IMR-90 (cell line): ENCODE results near the gene PPFIBP2. TPM values are rescaled to one million over a fixed set of nuclear protein-coding genes. Genes with fewer than 3 reads are reported as not detected.

Source experiments
- ATAC-seq: fragments of 200-7000 bp; cut with Tn5 transposase; 2 replicates; pipeline ENCODE4 v1.9.1; 2020; ENCODE audit warnings: low read depth, mild to moderate bottlenecking, moderate library complexity
- BruUV-seq: library from RNA; stranded (reverse); fragments of 400-500 nt; replicated peaks from 2 replicates; lab custom pipeline; 2021; lab: Mats Ljungman, UMichigan
- CTCF ChIA-PET: fragments of 300-600 bp; formaldehyde crosslinking; extraction: SDS; loops from one replicate; lab custom pipeline; 2021; ENCODE audit warnings: antibody characterized with exemption; lab: Yijun Ruan, JAX
- POLR2A ChIA-PET: fragments of 300-600 bp; sonication (Branson Sonifier 250); formaldehyde crosslinking; loops from one replicate; lab custom pipeline; 2022; ENCODE audit warnings: antibody characterized with exemption; ENCODE audit not compliant: unreplicated experiment; lab: Charles Lee
- DNase-seq: peaks from one replicate; pipeline ENCODE4 v3.0.0; 2013
- H2AFZ ChIP-seq: replicated peaks from 2 replicates; pipeline ENCODE3; 2013; ENCODE audit warnings: low read length, mild to moderate bottlenecking; ENCODE audit not compliant: poor library complexity
- H2AK5ac ChIP-seq: 2 replicates; pipeline ENCODE4 v1.6.1; 2013; ENCODE audit warnings: low read depth, low read length, inconsistent platforms
- H2AK9ac ChIP-seq: replicated peaks from 2 replicates; pipeline ENCODE3; 2013; ENCODE audit warnings: mild to moderate bottlenecking, low read depth, low read length, moderate library complexity; ENCODE audit not compliant: poor library complexity
- H2BK120ac ChIP-seq: 2 replicates; pipeline ENCODE4 v1.6.1; 2013; ENCODE audit warnings: low read depth, low read length, inconsistent platforms
- H2BK15ac ChIP-seq: 3 replicates; pipeline ENCODE4 v1.6.1; 2013; ENCODE audit warnings: low read depth, low read length, inconsistent platforms
- H2BK20ac ChIP-seq: 2 replicates; pipeline ENCODE4 v1.6.1; 2013; ENCODE audit warnings: low read depth, mild to moderate bottlenecking, inconsistent platforms, low read length, moderate library complexity
- H2BK5ac ChIP-seq: 2 replicates; pipeline ENCODE4 v1.6.1; 2013; ENCODE audit warnings: mild to moderate bottlenecking, low read depth, low read length, inconsistent platforms; ENCODE audit not compliant: poor library complexity, severe bottlenecking
- H3K14ac ChIP-seq: replicated peaks from 2 replicates; pipeline ENCODE4 v1.6.1; 2013; ENCODE audit warnings: low read depth, low read length, inconsistent platforms
- H3K18ac ChIP-seq: 2 replicates; pipeline ENCODE4 v1.6.1; 2013; ENCODE audit warnings: low read depth, low read length, control low read depth
- H3K23ac ChIP-seq: 2 replicates; pipeline ENCODE4 v1.6.1; 2013; ENCODE audit warnings: low read depth, low read length, inconsistent platforms
- H3K27ac ChIP-seq: 2 replicates; pipeline ENCODE4 v1.5.1; 2013; ENCODE audit warnings: mild to moderate bottlenecking, control low read depth, low read length; ENCODE audit not compliant: insufficient read depth
- H3K27me3 ChIP-seq: 2 replicates; pipeline ENCODE4 v1.6.1; 2013; ENCODE audit warnings: low read length; ENCODE audit not compliant: control insufficient read depth, insufficient read depth
- H3K36me3 ChIP-seq: 2 replicates; pipeline ENCODE4 v1.6.1; 2013; ENCODE audit warnings: low read length, mixed read lengths; ENCODE audit not compliant: control insufficient read depth, insufficient read depth
- H3K4ac ChIP-seq: 2 replicates; pipeline ENCODE4 v1.6.1; 2013; ENCODE audit warnings: low read depth, low read length, inconsistent platforms
- H3K4me1 ChIP-seq: 2 replicates; pipeline ENCODE4 v1.6.1; 2013; ENCODE audit warnings: low read length, mixed read lengths; ENCODE audit not compliant: control insufficient read depth, insufficient read depth
- H3K4me2 ChIP-seq: 2 replicates; pipeline ENCODE4 v1.6.1; 2013; ENCODE audit warnings: low read depth, mild to moderate bottlenecking, control low read depth, low read length, moderate library complexity
- H3K4me3 ChIP-seq: 2 replicates; pipeline ENCODE4 v1.5.1; 2013; ENCODE audit warnings: low read depth, mild to moderate bottlenecking, control low read depth, low read length, moderate library complexity; ENCODE audit not compliant: insufficient read depth
- H3K56ac ChIP-seq: 2 replicates; pipeline ENCODE4 v1.6.1; 2013; ENCODE audit warnings: low read length, inconsistent platforms; ENCODE audit not compliant: insufficient read depth; ENCODE audit errors: extremely low read depth
- H3K79me1 ChIP-seq, 2 experiments: 2 replicates each; pipeline ENCODE4 v1.6.1; 2013; ENCODE audit warnings: low read length in 2 of 2, inconsistent platforms in 1 of 2, low read depth in 1 of 2
- H3K9ac ChIP-seq: 2 replicates; pipeline ENCODE4 v1.6.1; 2013; ENCODE audit warnings: low read depth, low read length, control low read depth
- H3K9me1 ChIP-seq: 2 replicates; pipeline ENCODE4 v1.6.1; 2013; ENCODE audit warnings: low read length, inconsistent platforms; ENCODE audit not compliant: insufficient read depth
- H3K9me3 ChIP-seq: 2 replicates; pipeline ENCODE4 v1.6.1; 2013; ENCODE audit warnings: low read length; ENCODE audit not compliant: control insufficient read depth, insufficient read depth
- H4K20me1 ChIP-seq: 2 replicates; pipeline ENCODE4 v1.6.1; 2013; ENCODE audit warnings: low read length, inconsistent platforms; ENCODE audit not compliant: insufficient read depth
- H4K5ac ChIP-seq: 2 replicates; pipeline ENCODE4 v1.6.1; 2013; ENCODE audit warnings: mild to moderate bottlenecking, low read depth, low read length, control low read depth
- H4K8ac ChIP-seq, 2 experiments: 2 replicates each; pipeline ENCODE4 v1.6.1; 2013; ENCODE audit warnings: low read depth in 2 of 2, low read length in 2 of 2, control low read depth in 1 of 2, inconsistent platforms in 1 of 2
- H4K91ac ChIP-seq: 2 replicates; pipeline ENCODE4 v1.6.1; 2013; ENCODE audit warnings: low read depth, low read length, inconsistent platforms; ENCODE audit not compliant: insufficient read depth
- CHD1 ChIP-seq: IDR thresholded peaks from 2 replicates; pipeline ENCODE4 v1.6.1; 2012; ENCODE audit warnings: low read depth, low read length, improper control_type of control experiment
- MAFK ChIP-seq: IDR thresholded peaks from 2 replicates; pipeline ENCODE4 v1.6.1; 2012; ENCODE audit warnings: low read depth, low read length, improper control_type of control experiment
- MAZ ChIP-seq: IDR thresholded peaks from 2 replicates; pipeline ENCODE4 v1.6.1; 2012; ENCODE audit warnings: low read depth, mild to moderate bottlenecking, low read length, improper control_type of control experiment, moderate library complexity, borderline replicate concordance
- MXI1 ChIP-seq: IDR thresholded peaks from 2 replicates; pipeline ENCODE4 v1.6.1; 2012; ENCODE audit warnings: low read depth, mild to moderate bottlenecking, low read length, moderate library complexity, borderline replicate concordance
- NFE2L2 ChIP-seq: fragments of 150-350 bp; IDR thresholded peaks from 2 replicates; pipeline ENCODE4 v1.6.1; 2016; ENCODE audit warnings: low read depth, mild to moderate bottlenecking, low read length
- SMC3 ChIP-seq: fragments of 150-350 bp; IDR thresholded peaks from 2 replicates; pipeline ENCODE4 v1.6.1; 2016; ENCODE audit warnings: low read depth, mild to moderate bottlenecking, antibody characterized with exemption, low read length, moderate library complexity
- WGBS, 2 experiments: methylation state at CpG; one replicate each; pipeline versions ENCODE4 v1.1.5 to v1.1.7; 2013; ENCODE audit warnings: missing lambda C conversion rate in 2 of 2; ENCODE audit not compliant: insufficient read length in 1 of 2; ENCODE audit errors: extremely low coverage in 2 of 2; 5-methylcytosine and 5-hydroxymethylcytosine counted together
- dilution Hi-C: fragments of 300-500 bp; cut with HindIII; formaldehyde crosslinking; loops from one replicate; pipeline ENCODE4 v1.14.3; 2018; ENCODE audit warnings: low sequenced_read_pairs; ENCODE audit not compliant: unreplicated experiment
- in situ Hi-C: fragments of 300-500 bp; cut with MboI; formaldehyde crosslinking; loops from 3 replicates; pipeline ENCODE4 v1.14.3; 2019; ENCODE audit warnings: low sequenced_read_pairs, inconsistent platforms, mixed read lengths
- intact Hi-C: fragments of 100-400 bp; cut with micrococcal nuclease; formaldehyde crosslinking; loops from 2 replicates; pipeline ENCODE4 v1.10.0; 2022
- polyA plus RNA-seq, 3 experiments: library from polyadenylated mRNA; depleted of rRNA; stranded (reverse); fragments of >200 nt; gene quantifications; 2 replicates each; pipeline ENCODE4 v1.2.3, GENCODE V29; 2012; ENCODE audit warnings: low replicate concordance in 1 of 3
- total RNA-seq: library from RNA; depleted of rRNA; stranded (reverse); fragments of >200 nt; gene quantifications from 2 replicates; pipeline ENCODE4 v1.2.3, GENCODE V29; 2012
- TF ChIP-seq, protein P1 (sequence below): fragments of 150-350 bp; IDR thresholded peaks from 2 replicates; pipeline ENCODE4 v1.6.1; 2017; ENCODE audit warnings: mild to moderate bottlenecking, antibody characterized with exemption, low read length, low read depth

PPFIBP2 gene
- total and polyA plus RNA-seq, 2 of the 4 experiments (the other 2 are of a cell fraction): 6.0 to 11.8 TPM

DNA sequence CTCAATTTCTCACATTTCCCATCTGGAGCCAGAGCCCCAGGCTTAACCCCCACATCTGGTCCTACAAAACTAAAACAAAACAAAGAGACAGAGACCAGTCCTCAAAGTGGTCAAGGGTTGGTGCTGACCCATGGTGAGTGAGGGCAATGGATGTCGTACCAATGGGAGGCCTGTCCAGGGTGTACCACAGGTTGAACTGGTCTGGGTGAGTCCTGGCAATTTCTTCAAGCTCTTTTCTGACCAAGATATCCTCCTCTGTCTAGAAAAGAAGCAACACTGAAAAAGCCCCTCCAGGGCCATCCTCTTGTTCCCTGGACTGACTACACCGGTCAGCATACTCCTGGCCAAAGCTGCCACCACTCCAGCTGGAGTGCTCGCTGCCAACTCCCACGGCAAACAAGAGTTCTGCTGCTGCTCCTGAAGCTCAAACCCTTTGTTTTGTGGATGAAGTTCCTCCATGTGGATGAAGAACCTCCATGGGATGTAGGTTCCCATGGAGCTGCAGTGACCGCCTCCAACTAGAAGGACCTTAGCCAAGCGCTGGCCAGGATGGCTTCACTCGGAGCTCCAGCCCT, 152.6 kb downstream of the PPFIBP2 start:
- Histone ChIP-seq H2BK20ac (no peak overlapping the region), H3K9me1 (no peaks in the 10 kb centered on the region), H2BK120ac (no peak overlapping the region), H3K27ac (no peak overlapping the region), H3K4ac (no peak overlapping the region), H4K5ac (no peak overlapping the region), H2AK9ac (no peak overlapping the region), H3K27me3 (no peaks in the 10 kb centered on the region), H3K36me3 (no peaks in the 10 kb centered on the region), H3K9ac (no peak overlapping the region), H4K20me1 (no peaks in the 10 kb centered on the region), H4K91ac (no peak overlapping the region), H3K23ac (no peak overlapping the region), H2BK5ac (no peak overlapping the region), H3K4me3 (no peak overlapping the region), H2AFZ (no peak overlapping the region), H4K8ac (no peak overlapping the region), H3K18ac (no peak overlapping the region), H2AK5ac (no peak overlapping the region), H3K14ac (no peak overlapping the region), H3K56ac (no peak overlapping the region), H3K79me1 (no peaks in the 10 kb centered on the region), H2BK15ac (no peak overlapping the region), H3K4me1 (no peaks in the 10 kb centered on the region), H3K9me3 (no peaks in the 10 kb centered on the region), H3K4me2 (no peak overlapping the region)
- TF ChIP-seq, protein P1, sequence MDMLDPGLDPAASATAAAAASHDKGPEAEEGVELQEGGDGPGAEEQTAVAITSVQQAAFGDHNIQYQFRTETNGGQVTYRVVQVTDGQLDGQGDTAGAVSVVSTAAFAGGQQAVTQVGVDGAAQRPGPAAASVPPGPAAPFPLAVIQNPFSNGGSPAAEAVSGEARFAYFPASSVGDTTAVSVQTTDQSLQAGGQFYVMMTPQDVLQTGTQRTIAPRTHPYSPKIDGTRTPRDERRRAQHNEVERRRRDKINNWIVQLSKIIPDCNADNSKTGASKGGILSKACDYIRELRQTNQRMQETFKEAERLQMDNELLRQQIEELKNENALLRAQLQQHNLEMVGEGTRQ: no peak
- TF ChIP-seq NFE2L2 (no peak), CHD1 (no peak), MXI1 (no peak), MAFK (no peak), SMC3 (no peak), MAZ (no peak)
- intact Hi-C loops (no loop called here), dilution Hi-C loops (no loop called here), in situ Hi-C loops (no loop called here)
- POLR2A ChIA-PET: no interaction called here
- WGBS, 2 experiments: 68% methylated on average over 3 of the region's 7 CpGs; no CpG with 5 or more reads in 1 of the 2 experiments
- no peak for DNase-seq
- ATAC-seq: no peak
- CTCF ChIA-PET: interaction anchor here (1.1 kb wide), 1 partner anchor 9 kb away, joined by 5 read pairs; no protein-coding TSS in a partner anchor
- BruUV-seq: no TSS peak
